Skin of body (tissue), 2 donors: ENCODE data around the gene LRRC45. TPM values are rescaled to one million over a fixed set of nuclear protein-coding genes. Genes with fewer than 3 reads are reported as not detected.

Experiments used
- DNase-seq: peaks from one replicate; lab custom pipeline; 2025; lab: John Stamatoyannopoulos, UW
- total RNA-seq: library from RNA; depleted of rRNA; stranded (reverse); fragments of >200 nt; gene quantifications from one replicate; pipeline ENCODE4 v1.2.3, GENCODE V29; 2014

LRRC45 gene
- total RNA-seq, 1 donor from 2014 or later: 8.6 TPM

DNA sequence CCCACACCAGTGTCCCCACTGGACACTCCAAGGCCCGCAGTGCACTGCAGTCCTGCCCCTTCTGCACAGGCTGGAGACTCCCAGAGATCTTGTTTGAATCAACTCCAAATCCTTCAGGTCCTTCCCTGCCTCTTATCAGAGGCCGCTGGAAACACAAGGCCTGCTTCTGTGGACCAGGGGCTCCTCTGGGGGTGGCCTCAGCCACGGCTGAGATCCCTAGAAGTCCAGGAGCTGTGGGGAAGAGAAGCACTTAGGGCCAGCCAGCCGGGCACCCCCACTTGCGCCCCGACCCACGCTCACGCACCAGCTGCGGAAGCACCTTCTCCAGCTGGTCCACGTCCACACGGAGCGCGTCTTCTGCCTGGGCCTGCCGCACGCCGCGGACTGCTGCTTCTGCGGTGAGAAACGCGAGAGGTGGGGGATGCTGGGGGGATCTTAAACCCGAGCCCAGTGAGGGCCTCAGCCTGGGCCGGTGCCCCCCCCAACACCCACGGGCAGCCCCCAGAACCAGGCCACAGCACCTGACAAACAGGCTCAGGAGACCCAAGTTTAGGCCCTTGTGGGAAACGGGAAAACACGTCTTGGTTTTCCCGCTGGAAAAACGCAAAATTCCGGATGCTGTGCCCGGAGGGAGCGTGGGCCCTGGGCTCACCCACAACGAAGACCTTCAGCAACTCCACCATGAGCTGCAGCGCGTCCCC, 4.0 kb upstream of the LRRC45 start:
- no peak for DNase-seq

- DNase-seq: no peak
These were observed 3.2 kb upstream of the LRRC45 start for GRCh38 chr17:82019690-82020571.

DNA sequence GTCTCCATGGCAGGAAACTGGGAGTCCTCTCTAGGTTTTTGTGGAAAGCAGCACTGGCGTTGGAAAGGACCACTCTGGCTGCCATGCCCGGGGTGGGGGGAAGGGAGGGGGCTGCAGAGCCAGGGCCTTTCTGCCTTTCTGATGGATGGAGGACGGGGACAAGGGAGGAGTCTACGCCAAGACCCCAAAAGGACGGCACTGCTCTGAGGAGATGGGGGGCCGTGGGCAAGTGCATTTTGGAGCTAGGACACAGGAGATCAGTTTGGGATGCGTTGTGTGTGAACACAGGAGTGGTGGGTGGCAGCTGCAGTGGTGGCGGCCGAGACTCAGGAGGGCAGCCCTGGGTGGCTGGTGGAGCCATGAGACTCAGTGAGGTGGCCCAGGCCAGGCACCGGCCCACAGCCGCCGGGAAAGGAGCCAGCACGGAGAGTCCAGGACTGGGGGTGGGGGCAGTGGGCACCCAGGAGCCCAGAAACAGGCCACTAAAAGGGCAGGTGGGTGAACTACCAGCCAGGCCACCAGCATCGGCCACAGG, 2.5 kb upstream of the LRRC45 start:
- no peak for DNase-seq

- no peak for DNase-seq
These were observed 1.8 kb upstream of the LRRC45 start for GRCh38 chr17:82021107-82021899.

- no peak for DNase-seq
These were observed 1.2 kb upstream of the LRRC45 start for GRCh38 chr17:82021900-82022309.

DNA sequence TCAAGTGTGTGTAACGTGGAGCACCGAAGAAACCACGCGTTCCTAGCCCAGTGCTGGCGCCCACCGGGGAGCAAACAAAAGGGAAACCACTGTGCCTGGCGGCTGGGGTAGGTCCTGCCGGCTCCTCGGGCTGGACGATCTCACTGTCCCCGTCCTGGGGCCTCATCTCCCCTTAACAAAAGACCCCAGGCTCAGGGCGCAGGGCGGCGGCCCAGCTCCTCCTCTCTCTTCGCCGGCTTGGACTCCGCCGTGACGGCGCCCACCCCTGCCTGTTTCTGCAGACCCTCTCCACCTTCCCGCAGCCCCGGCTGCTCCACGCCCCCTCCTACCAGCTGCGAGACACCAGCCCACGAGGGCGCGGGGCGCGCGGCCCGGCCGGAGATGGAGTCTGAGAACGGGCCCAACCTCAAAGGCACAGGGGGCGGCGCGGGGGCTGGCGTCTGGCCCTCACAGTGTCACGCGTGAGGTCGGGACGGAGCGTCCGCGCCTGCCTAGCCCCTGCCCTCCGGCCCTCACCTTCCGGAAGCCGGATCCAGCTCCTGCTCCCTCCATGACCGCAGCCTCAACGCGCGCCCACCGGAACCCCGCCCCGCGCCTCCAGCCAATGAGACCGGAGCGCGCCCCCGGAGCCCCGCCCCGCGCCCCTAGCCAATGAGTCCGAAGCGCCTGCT, 660 bp upstream of the LRRC45 start, which contains the start of gene CENPX:
Gene CENPX (minus strand): TSS at position 569 of the 671 bp plus-strand sequence. CDS start 17 bp downstream, at position 552.
- no peak for DNase-seq

GRCh38 chr17:82023447-82024241, 539 bp downstream of the LRRC45 start:
- no peak for DNase-seq

DNA sequence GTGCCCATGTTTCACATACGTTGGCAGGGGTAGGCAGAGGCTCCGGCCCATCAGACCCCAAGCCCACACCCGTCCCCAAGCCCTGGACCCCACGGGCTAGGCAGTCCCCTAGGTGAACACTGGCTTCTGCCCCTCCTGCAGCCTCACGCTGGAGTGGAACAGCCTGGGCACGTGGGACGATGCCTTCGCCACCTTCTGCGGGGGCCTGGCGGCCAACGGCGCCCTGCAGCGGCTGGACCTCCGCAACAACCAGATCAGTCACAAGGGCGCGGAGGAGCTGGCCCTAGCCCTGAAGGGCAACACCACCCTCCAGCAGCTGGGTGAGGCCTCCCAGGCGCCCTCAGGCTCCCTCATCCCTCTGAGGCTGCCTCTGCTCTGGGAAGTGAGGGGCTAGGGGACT, 1.8 kb downstream of the LRRC45 start:
- DNase-seq: no peak

DNA sequence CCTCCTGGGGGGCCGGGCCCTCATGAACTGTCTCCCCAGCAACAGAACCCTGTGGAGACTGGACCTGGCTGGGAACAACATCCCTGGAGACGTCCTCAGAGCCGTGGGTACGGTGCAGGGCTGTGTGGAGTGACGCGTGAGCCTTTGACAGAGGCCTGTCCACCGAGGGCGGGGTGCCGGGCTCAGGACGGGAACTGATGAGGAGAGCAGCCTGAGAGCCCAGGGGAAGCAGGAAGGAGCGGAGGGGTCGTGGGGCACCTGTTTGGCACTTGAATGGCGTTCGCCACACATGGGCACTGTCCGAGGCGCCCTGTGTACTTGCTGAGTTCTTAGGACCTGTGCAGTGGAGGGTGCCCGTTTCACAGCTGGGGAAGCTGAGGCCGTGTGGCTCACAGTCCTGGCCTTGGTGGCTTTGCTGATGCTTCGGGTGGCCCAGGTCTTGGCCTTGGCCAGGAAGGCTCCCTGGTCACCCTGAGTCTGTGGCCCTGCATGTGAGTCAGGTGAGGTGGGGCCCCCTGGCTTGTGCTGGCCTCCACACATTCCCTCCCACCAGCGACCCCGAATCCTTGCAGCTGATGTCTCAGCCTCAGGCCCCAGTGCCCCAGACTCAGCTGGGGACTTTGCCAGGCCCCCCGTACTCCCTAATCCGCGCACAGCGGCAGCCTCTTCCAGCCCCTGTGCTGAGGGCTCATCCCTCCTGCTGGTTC, 2.4 kb downstream of the LRRC45 start:
- no peak for DNase-seq

- DNase-seq: no peak
These were observed 5.1 kb downstream of the LRRC45 start for GRCh38 chr17:82028246-82028645.

GRCh38 chr17:82028966-82029365, 5.9 kb downstream of the LRRC45 start:
- no peak for DNase-seq

GRCh38 chr17:82029391-82029790, 6.3 kb downstream of the LRRC45 start:
- DNase-seq: no peak

- DNase-seq: no peak
These were observed 6.9 kb downstream of the LRRC45 start for GRCh38 chr17:82029990-82030469.

DNA sequence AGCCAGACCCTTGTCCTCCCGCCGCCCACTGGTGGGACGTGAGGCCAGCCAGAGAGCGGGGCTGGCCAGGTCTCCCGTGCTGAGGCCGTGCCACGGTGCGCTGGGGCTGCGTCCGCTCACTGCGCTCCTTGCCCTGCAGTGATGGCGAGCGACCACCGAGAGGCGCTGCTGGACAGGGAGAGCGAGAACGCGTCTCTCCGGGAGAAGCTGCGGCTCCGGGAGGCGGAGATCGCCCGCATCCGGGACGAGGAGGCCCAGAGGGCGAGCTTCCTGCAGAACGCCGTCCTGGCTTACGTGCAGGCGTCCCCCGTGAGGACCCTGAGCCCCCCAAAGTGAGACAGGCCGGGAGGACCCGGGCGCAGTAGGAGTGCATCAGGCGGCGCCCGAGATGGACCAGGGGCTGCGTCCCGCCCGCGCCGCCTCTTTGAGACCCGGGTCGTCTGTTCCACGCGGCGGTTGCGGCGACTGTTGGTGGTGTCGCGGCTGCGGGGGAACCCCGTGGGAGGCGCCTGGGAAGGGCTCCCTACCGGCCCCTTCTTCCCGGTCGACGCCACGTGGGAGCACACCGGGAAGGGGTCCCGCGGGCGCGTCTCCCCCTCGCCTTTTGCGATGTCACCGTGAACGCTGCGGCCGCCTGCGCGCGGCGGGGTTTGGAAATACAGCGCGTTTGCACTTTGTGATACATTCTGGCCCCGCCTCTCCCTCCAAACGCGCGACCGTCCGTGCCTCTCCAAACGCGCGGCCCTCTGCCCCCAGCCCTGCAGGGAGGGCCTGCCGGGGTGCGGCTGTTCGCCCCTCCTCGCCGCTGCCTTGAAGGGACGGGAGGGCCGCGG, 7.6 kb downstream of the LRRC45 start:
- DNase-seq: peak; percentile 77

DNA sequence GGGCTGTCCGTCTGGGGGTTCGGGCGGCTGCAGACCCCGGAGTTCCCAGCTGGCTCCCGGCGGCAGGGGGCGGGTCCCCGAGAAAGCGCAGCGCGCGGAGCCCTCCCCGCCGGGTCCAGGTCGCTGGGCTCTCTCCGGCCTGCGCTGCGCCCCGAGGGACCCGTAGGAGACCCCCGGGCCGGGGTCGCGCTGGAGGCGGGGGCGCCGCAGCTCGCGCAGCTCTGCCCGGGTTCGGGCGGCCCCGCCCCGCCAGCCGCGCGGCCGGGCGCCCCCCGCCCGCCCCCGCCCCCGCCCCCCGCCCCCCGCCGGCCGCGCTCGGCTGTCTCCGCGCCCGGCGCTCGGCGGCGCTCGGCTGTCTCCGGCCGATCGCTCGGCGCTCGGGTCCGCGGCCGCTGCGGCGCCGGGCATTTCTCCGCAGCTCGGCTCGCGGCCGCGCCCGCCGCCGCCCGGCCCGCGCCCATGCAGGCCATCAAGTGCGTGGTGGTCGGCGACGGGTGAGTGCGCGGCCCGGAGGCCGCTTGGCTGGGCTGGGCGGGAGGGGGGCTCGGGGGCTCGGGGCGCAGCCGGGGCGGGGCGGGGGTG, 8.3 kb downstream of the LRRC45 start, which contains the start of gene RAC3:
Gene RAC3 (plus strand): TSS at position 376 of the 582 bp plus-strand sequence. CDS start 84 bp downstream, at position 460.
- DNase-seq: no peak

- no peak for DNase-seq
These were observed 9.0 kb downstream of the LRRC45 start for GRCh38 chr17:82031885-82032627.
